Spleen (tissue), 7 donors: ENCODE data around the gene RYR2.

Experiments
- POLR2A ChIP-seq, 3 donors: fragments of 450-650 bp; IDR thresholded peaks; one replicate each; pipeline ENCODE4 v1.5.1; 2017; ENCODE audit warnings: antibody characterized with exemption in 3 of 3, mild to moderate bottlenecking in 1 of 3
- POLR2AphosphoS5 ChIP-seq, 3 donors: sonication (generic); formaldehyde crosslinking; IDR thresholded peaks; one replicate each; pipeline ENCODE4 v1.5.1; 2017; ENCODE audit warnings: antibody characterized with exemption in 3 of 3
- TF ChIP-seq, protein P1 (sequence below), 11 experiments: fragments of 200-600 bp in 7 of 11; fragments of 450-650 bp in 4 of 11; sonication (generic) in 4 of 11; IDR thresholded peaks in 8 of 11; conservative IDR thresholded peaks in 3 of 11; 1 replicate in 7 of 11; 2 replicates in 4 of 11; pipeline versions ENCODE4 v1.4.0 to v1.8.0; 2016 to 2021; ENCODE audit warnings: antibody characterized with exemption in 11 of 11, inconsistent platforms in 4 of 11, mild to moderate bottlenecking in 1 of 11
- donor health status: DM: no; HTN: no; CAD: no; lungs with moderate emphysema.
- donor health status: DM: no; HTN: no; CAD: no.
- donor health status: DM: no; HTN: no; CAD: no.

DNA sequence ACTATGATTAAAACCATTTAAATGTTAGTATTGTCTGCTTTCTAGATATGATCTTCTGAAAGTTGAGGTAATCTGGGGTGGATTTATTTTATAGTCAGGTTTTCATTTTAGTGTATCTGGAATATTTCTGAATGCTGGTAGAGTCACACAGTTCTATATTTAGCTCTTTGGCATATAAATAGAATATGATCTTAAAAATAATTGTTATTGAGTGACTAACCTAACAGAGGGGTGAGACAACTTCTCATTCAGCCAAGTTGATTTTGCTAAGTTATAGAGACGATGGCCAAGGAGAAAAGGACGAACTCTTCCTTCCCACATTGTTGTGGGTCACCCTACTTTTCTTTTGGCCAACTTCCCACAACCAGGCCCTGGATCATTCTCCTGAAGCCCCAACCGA is 30.6 kb upstream of the RYR2 start:
- TF ChIP-seq, protein P1, sequence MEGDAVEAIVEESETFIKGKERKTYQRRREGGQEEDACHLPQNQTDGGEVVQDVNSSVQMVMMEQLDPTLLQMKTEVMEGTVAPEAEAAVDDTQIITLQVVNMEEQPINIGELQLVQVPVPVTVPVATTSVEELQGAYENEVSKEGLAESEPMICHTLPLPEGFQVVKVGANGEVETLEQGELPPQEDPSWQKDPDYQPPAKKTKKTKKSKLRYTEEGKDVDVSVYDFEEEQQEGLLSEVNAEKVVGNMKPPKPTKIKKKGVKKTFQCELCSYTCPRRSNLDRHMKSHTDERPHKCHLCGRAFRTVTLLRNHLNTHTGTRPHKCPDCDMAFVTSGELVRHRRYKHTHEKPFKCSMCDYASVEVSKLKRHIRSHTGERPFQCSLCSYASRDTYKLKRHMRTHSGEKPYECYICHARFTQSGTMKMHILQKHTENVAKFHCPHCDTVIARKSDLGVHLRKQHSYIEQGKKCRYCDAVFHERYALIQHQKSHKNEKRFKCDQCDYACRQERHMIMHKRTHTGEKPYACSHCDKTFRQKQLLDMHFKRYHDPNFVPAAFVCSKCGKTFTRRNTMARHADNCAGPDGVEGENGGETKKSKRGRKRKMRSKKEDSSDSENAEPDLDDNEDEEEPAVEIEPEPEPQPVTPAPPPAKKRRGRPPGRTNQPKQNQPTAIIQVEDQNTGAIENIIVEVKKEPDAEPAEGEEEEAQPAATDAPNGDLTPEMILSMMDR (IDR thresholded peaks at IDR 0.05 in 8 of 11, conservative IDR thresholded peaks at IDR 0.05 in 3 of 11): no peak
- TF ChIP-seq POLR2A (IDR thresholded peaks at IDR 0.05) (no peak), POLR2AphosphoS5 (IDR thresholded peaks at IDR 0.05) (no peak)
